CD4-positive, alpha-beta T cell treated with Interleukin-17A for 1 hour (primary cell): ENCODE measurements around the gene DOK4.
"Not testable (repeated sequence)": the region's sequence is repeated elsewhere in the genome, so short reads cannot be mapped to it uniquely, and the experiment has no call there.

Experiments
- DNase-seq: peaks from one replicate; pipeline ENCODE4 v3.0.0-alpha.2; 2020

The DOK4 gene

GRCh38 chr16:57475711-57476339, 10.5 kb downstream of the DOK4 start:
- peak; percentile 79 for DNase-seq

- no peak for DNase-seq
Measured at GRCh38 chr16:57474671-57475661, 11.3 kb downstream of the DOK4 start.

GRCh38 chr16:57473906-57474305, 12.4 kb downstream of the DOK4 start:
- DNase-seq, result no peak

- no peak for DNase-seq
Measured at GRCh38 chr16:57473176-57473840, 13.0 kb downstream of the DOK4 start.

GRCh38 chr16:57472665-57473060, 13.6 kb downstream of the DOK4 start:
- DNase-seq, result no peak

GRCh38 chr16:57471852-57472664, 14.2 kb downstream of the DOK4 start:
- no peak for DNase-seq

GRCh38 chr16:57471209-57471608, 15.1 kb downstream of the DOK4 start:
- DNase-seq, result no peak

- no peak for DNase-seq
Measured at GRCh38 chr16:57470711-57471110, 15.6 kb downstream of the DOK4 start.

GRCh38 chr16:57469917-57470470, 16.3 kb downstream of the DOK4 start:
- no peak for DNase-seq

- DNase-seq, result no peak
Measured at GRCh38 chr16:57469046-57469445, 17.2 kb downstream of the DOK4 start.

GRCh38 chr16:57468346-57468745, 17.9 kb downstream of the DOK4 start:
- no peak for DNase-seq

GRCh38 chr16:57464523-57464922, 21.8 kb downstream of the DOK4 start:
- no peak for DNase-seq

GRCh38 chr16:57462978-57463362, 23.3 kb downstream of the DOK4 start:
- no peak for DNase-seq

GRCh38 chr16:57462209-57462977, 23.9 kb downstream of the DOK4 start, which contains the start of gene POLR2C:
Gene POLR2C, plus strand, starts transcription at chr16:57462679. Its CDS starts 46 bp downstream, at chr16:57462725.
- peak; percentile 94 for DNase-seq

- DNase-seq, result no peak
Measured at GRCh38 chr16:57452021-57452420, 34.3 kb downstream of the DOK4 start.

GRCh38 chr16:57447186-57447962, 38.9 kb downstream of the DOK4 start, which contains the start of the genes CIAPIN1 and COQ9:
Gene CIAPIN1, minus strand, starts transcription at chr16:57447385. Its CDS starts 6,457 bp downstream, at chr16:57440928.
Gene COQ9, plus strand, starts transcription at chr16:57447479. Its CDS starts 27 bp downstream, at chr16:57447506.
- DNase-seq, result peak; percentile 93

GRCh38 chr16:57446531-57447185, 39.6 kb downstream of the DOK4 start:
- peak; percentile 38 for DNase-seq

- no peak for DNase-seq
Measured at GRCh38 chr16:57445510-57445909, 40.8 kb downstream of the DOK4 start.

GRCh38 chr16:57444711-57445110, 41.6 kb downstream of the DOK4 start:
- no peak for DNase-seq

GRCh38 chr16:57440551-57440950, 45.7 kb downstream of the DOK4 start:
- not testable (repeated sequence) for DNase-seq
